Astrocyte (in vitro differentiated cells and primary cell): Measurements from ENCODE around the gene APOBR. TPM values are rescaled to one million over a fixed set of nuclear protein-coding genes. Genes with fewer than 3 reads are reported as not detected.
"Not testable (repeated sequence)": the region's sequence is repeated elsewhere in the genome, so short reads cannot be mapped to it uniquely, and the experiment has no call there.

Experiments
- DNase-seq: peaks from one replicate; pipeline ENCODE4 v3.0.0-alpha.2; 2010; ENCODE audit warnings: low read depth
- FAIRE-seq: peaks from 2 replicates; lab custom pipeline; 2011; peaks lifted over from hg19 to GRCh38; lab: Jason Lieb, UNC
- H2AFZ ChIP-seq: 2 replicates; pipeline ENCODE4 v1.6.0; 2012; ENCODE audit warnings: low read depth, low read length, inconsistent platforms
- H3K27ac ChIP-seq: 2 replicates; pipeline ENCODE4 v1.5.1; 2011; ENCODE audit warnings: low read depth, low read length, inconsistent platforms
- H3K27me3 ChIP-seq: 2 replicates; pipeline ENCODE4 v1.6.0; 2011; ENCODE audit warnings: low read length, inconsistent platforms; ENCODE audit not compliant: insufficient read depth
- H3K36me3 ChIP-seq: 2 replicates; pipeline ENCODE4 v1.5.1; 2011; ENCODE audit warnings: low read length, inconsistent platforms; ENCODE audit not compliant: insufficient read depth
- H3K4me1 ChIP-seq: 2 replicates; pipeline ENCODE4 v1.5.1; 2011; ENCODE audit warnings: low read length, inconsistent platforms; ENCODE audit not compliant: insufficient read depth
- H3K4me2 ChIP-seq: 2 replicates; pipeline ENCODE4 v1.6.0; 2012; ENCODE audit warnings: low read length, inconsistent platforms
- H3K4me3 ChIP-seq: 2 replicates; pipeline ENCODE4 v1.5.1; 2011; ENCODE audit warnings: low read depth, mild to moderate bottlenecking, low read length, inconsistent platforms; ENCODE audit not compliant: insufficient read depth
- H3K79me2 ChIP-seq: 2 replicates; pipeline ENCODE4 v1.6.0; 2012; ENCODE audit warnings: mild to moderate bottlenecking, low read length, inconsistent platforms; ENCODE audit not compliant: insufficient read depth
- H3K9ac ChIP-seq: 2 replicates; pipeline ENCODE4 v1.6.0; 2012; ENCODE audit warnings: mild to moderate bottlenecking, low read length, inconsistent platforms
- H3K9me3 ChIP-seq: 2 replicates; pipeline ENCODE4 v1.5.1; 2012; ENCODE audit warnings: low read depth, mild to moderate bottlenecking, low read length, inconsistent platforms; ENCODE audit not compliant: insufficient read depth
- H4K20me1 ChIP-seq: 2 replicates; pipeline ENCODE4 v1.6.0; 2012; ENCODE audit warnings: low read length, inconsistent platforms; ENCODE audit not compliant: insufficient read depth
- H3K27ac Mint-ChIP-seq: one replicate; pipeline ENCODE4 v1.8.0; 2021; ENCODE audit warnings: mild to moderate bottlenecking, mixed read lengths; ENCODE audit not compliant: unreplicated experiment
- H3K27me3 Mint-ChIP-seq: one replicate; pipeline ENCODE4 v1.8.0; 2021; ENCODE audit warnings: low read depth, mixed read lengths; ENCODE audit not compliant: unreplicated experiment
- H3K36me3 Mint-ChIP-seq: one replicate; pipeline ENCODE4 v1.8.0; 2021; ENCODE audit warnings: low read depth, mixed read lengths; ENCODE audit not compliant: unreplicated experiment
- H3K4me1 Mint-ChIP-seq: one replicate; pipeline ENCODE4 v1.8.0; 2021; ENCODE audit warnings: low read depth, mixed read lengths; ENCODE audit not compliant: unreplicated experiment
- H3K4me3 Mint-ChIP-seq: one replicate; pipeline ENCODE4 v1.8.0; 2021; ENCODE audit warnings: mild to moderate bottlenecking, moderate library complexity, mixed read lengths; ENCODE audit not compliant: unreplicated experiment
- H3K9me3 Mint-ChIP-seq: one replicate; pipeline ENCODE4 v1.8.0; 2021; ENCODE audit warnings: mild to moderate bottlenecking, mixed read lengths; ENCODE audit not compliant: unreplicated experiment
- CTCF ChIP-seq: IDR thresholded peaks from 2 replicates; pipeline ENCODE4 v1.5.1; 2011; ENCODE audit warnings: low read depth, mild to moderate bottlenecking, inconsistent platforms, low read length, moderate library complexity; ENCODE audit not compliant: insufficient read depth
- EZH2 ChIP-seq: IDR thresholded peaks from 2 replicates; pipeline ENCODE4 v1.6.1; 2012; ENCODE audit warnings: mild to moderate bottlenecking, low read length, inconsistent platforms; ENCODE audit not compliant: insufficient read depth
- total RNA-seq: library from RNA; stranded (reverse); gene quantifications from 2 replicates; pipeline ENCODE4 v1.2.1, GENCODE V29; 2021

Gene APOBR
- total RNA-seq, 1 donor from 2014 or later, result not detected

DNA sequence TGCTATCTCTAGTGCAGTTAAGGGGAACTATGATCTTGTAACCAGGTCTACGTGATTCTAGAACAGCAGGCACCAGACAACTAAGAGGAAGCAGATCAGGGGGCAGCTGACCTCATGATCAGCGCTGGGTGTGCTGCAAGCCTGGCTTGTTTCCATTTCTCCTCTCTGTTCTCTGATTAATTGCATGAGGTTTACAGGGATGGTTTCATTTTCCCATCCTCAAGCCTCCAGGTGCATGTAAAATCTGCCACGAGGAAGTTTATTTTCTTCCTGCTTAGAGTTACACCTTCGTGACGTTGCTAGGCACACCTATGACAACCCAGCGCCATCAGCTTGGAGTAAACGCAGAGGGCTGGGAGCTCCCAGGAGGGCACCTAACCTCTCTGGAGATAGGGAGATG is 48.6 kb downstream of the APOBR start:
- H2AFZ ChIP-seq, result no peak overlapping the region
- H3K27me3 ChIP-seq, result peaks cover 2% of the 10 kb centered on the region
- Mint-ChIP-seq H3K27ac (no peak overlapping the region), H3K36me3 (peaks cover 2% of the 10 kb centered on the region), H3K4me1 (peaks cover 6% of the 10 kb centered on the region), H3K4me3 (no peak overlapping the region), H3K9me3 (no peaks in the 10 kb centered on the region), H3K27me3 (peaks cover 12% of the 10 kb centered on the region)
- TF ChIP-seq CTCF (no peak), EZH2 (no peak)
- no peak overlapping the region for H3K27ac ChIP-seq
- no peaks in the 10 kb centered on the region for H3K9me3 ChIP-seq
- H3K36me3 ChIP-seq, result no peaks in the 10 kb centered on the region
- FAIRE-seq, result no peak
- no peak overlapping the region for H3K4me2 ChIP-seq
- no peak overlapping the region for H3K9ac ChIP-seq
- peaks cover 2% of the 10 kb centered on the region for H3K79me2 ChIP-seq
- H3K4me1 ChIP-seq, result no peaks in the 10 kb centered on the region
- H3K4me3 ChIP-seq, result no peak overlapping the region
- no peak for DNase-seq
- H4K20me1 ChIP-seq, result no peaks in the 10 kb centered on the region

DNA sequence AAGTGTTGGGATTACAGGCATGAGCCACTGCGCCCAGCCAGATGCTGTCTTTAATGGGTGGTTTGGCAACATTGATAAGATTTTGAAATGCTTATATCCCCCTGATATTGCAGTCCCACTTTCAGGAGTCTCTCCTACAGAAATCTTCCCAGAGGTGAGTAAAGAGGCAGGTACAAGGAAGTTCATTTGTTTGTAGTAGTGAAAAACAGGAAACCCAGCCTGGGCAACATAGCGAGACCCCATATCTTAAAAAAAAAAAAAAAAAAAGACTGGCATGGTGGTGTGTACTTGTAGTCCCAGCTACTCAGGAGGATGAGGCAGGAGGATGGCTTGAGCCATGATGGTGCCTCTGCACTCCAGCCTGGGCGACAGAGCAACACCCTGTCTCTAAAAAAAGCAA is 50.6 kb downstream of the APOBR start:
- H3K36me3 Mint-ChIP-seq, result no peaks in the 10 kb centered on the region
- no peaks in the 10 kb centered on the region for H3K9me3 Mint-ChIP-seq
- TF ChIP-seq CTCF (no peak), EZH2 (no peak)
- H3K4me1 Mint-ChIP-seq, result no peaks in the 10 kb centered on the region
- Histone ChIP-seq H3K4me2 (no peak overlapping the region), H3K9ac (no peak overlapping the region), H3K4me1 (no peaks in the 10 kb centered on the region), H3K9me3 (no peaks in the 10 kb centered on the region), H3K79me2 (no peaks in the 10 kb centered on the region), H4K20me1 (no peaks in the 10 kb centered on the region), H3K27me3 (peaks cover 2% of the 10 kb centered on the region), H3K27ac (no peak overlapping the region), H2AFZ (no peak overlapping the region), H3K36me3 (no peaks in the 10 kb centered on the region), H3K4me3 (no peak overlapping the region)
- DNase-seq, result no peak
- H3K27ac Mint-ChIP-seq, result no peak overlapping the region
- H3K27me3 Mint-ChIP-seq, result peaks cover 15% of the 10 kb centered on the region
- H3K4me3 Mint-ChIP-seq, result no peak overlapping the region
- no peak for FAIRE-seq

GRCh38 chr16:28545964-28546363 is 51.5 kb downstream of the APOBR start:
- peaks cover 15% of the 10 kb centered on the region for H3K27me3 Mint-ChIP-seq
- not testable (repeated sequence) for H3K4me3 Mint-ChIP-seq, FAIRE-seq, DNase-seq, H3K4me1 ChIP-seq, H3K27me3 ChIP-seq, H3K4me2 ChIP-seq, H3K36me3 ChIP-seq, H3K36me3 Mint-ChIP-seq, H3K9me3 ChIP-seq, H3K27ac Mint-ChIP-seq, H2AFZ ChIP-seq, H3K4me1 Mint-ChIP-seq, H3K79me2 ChIP-seq, H3K9ac ChIP-seq, H4K20me1 ChIP-seq, H3K4me3 ChIP-seq, H3K9me3 Mint-ChIP-seq, H3K27ac ChIP-seq
